AML-193 (cell line): ENCODE data around the gene CNTLN.
"Not testable (repeated sequence)": the region's sequence is repeated elsewhere in the genome, so short reads cannot be mapped to it uniquely, and the experiment has no call there.

ENCODE experiments used
- DNase-seq, 2 experiments: peaks; one replicate each; lab custom pipeline; 2025; lab: John Stamatoyannopoulos, UW

Gene CNTLN

DNA sequence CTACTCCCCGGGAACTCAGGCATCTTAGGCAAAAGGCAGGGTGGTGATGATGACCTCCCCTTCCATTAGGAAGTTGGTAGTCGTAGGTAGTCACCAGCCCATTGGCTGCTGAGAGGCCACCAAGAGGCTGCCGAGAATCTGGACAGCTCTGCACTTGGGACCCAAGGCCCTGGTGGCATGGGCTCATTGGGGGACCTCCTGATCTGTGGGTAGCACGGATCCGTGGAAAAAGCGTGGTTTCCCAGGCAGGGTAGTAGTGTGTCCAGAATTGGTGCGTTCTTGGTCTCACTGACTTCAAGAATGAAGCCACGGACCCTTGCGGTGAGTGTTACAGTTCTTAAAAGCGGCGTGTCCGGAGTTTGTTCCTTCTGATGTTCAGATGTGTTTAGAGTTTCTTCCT, 158.8 kb downstream of the CNTLN start:
- no peak for DNase-seq

DNA sequence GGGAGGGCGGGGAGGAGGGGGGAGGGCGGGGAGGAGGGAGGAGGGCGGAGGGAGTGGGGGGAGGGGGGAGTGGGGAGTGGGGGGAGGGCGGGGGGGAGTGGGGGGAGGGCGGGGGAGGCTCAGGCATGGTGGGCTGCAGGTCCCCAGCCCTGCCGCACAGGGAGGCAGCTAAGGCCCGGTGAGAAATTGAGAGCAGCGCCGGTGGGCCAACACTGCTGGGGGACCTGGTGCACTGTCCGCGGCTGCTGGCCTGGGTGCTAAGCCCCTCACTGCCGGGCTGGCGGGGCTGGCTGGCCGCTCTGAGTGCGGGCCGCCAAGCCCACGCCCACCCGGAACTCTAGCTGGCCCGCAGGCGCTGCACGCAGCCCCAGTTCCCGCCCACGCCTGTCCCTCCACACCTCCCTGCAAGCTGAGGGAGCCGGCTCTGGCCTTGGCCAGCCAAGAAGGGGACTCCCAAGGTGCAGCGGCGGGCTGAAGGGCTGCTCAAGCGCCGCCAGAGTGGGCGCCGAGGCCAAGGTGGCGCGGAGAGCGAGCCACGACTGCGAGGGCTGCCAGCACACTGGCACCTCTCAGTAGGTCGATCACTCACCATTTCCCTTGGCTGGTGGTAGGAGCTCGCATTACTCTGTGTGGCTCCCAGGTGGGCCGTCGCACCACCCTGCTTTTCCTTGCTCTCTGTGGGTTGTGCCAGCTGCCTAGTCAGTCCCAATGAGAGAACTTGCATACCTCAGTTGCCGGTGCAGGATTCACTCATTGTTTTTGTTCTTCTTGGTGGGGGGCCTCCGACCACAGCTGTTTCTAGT, 160.2 kb downstream of the CNTLN start:
- DNase-seq = no peak

DNA sequence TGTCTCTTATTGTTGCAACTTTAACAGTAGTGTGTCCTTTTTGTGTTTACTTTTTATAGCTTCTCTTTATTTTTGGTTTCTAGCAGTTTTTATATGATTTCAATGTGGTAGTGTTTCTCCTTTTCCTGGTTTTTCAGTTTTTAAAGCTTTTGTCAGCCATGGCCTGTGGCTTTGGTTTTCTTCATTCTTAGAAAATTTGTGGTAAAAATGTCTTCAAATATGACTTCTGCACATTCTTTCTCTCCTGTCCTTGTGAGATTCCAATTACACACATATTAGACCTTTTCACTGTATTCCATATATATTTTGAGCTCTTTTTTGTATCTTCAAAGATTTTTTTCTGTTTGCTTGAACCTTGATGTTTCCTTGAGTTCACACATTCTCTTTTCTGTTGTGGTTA, 180.5 kb downstream of the CNTLN start:
- DNase-seq = no peak

- no peak for DNase-seq
Measured at GRCh38 chr9:17318821-17319320, 184.0 kb downstream of the CNTLN start.

- DNase-seq = no peak
Measured at GRCh38 chr9:17319864-17320263, 185.0 kb downstream of the CNTLN start.

DNA sequence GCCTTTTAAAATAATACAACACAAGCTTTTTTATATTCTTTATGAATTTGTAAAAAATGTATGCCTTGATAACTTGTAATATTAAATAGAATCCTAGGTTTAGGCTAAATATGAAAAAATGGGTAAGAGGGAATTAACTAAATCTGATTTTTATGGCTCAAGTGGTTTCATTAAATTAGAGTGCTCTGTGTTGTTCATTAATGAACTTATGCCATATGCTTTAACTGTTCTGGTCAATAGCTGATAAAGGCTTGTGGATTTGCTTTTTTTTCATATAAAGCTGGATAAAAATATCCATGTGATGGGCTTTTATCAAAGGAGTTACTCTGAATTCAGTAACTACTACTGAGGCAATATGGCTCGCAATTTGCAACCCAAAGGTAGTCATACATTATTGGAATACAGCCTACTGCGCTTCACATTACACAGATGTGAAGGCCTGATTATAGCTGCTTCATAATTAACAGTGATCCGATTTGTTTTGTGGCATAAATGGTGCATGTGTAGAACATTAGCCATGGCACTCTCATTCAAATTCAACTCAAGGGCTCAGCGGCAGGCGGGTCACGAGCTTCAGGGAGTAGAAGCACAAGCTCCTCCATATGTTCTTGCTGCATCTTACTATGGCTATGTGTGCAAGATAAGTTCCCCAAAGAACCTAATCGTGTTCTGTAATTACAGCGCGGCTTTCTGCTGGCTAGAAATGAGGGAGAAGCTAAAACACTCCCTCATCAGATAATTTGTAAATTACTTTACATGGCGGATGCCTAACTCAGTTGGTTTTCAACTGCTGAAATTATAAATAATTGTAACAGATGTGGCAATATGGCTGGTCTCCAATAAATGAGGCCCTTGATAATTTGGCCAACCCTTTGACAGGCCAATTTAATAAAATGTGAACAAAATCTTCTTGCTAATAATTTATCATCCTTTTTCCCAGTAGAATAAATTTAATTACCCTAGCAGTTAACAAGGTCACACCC, 188.3 kb downstream of the CNTLN start:
- no peak for DNase-seq

GRCh38 chr9:17328331-17328730, 193.5 kb downstream of the CNTLN start:
- no peak for DNase-seq

DNA sequence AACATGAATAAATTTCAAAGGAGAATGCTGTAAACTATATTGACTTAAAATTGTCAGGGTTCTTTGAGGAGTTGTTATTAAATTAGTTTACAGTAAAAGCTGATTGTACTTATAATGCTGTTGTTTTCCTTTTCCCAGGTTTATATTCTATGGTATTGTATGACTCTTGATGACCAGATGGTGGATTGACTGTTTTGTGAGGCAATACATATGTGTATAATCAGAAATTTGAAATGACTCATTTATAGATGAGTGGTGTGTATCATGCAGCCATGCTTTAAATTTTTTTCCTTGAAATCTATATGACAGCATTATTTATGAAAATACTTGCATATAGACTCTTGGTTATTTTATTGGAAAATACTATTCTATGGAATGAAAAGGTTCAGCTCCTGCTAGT, 195.3 kb downstream of the CNTLN start:
- no peak for DNase-seq

DNA sequence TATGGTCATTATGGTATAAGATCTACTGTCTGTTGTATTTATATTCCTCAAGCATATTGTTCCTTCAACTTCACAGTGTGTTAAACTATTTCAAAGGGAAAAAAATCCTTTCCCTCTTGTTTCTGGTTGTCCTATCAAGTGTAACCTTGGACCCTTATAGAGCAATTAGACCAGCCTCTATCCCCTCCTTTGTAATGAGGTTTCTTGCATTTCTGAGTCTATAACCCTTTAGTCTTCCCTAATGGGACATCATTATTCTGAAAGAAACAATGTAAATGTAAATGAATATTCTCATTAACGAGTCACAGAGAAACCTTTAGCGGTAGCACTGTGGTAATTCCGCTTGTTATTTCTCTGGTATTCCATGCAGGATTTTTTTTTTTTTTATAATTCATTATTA, 197.3 kb downstream of the CNTLN start:
- no peak for DNase-seq

DNA sequence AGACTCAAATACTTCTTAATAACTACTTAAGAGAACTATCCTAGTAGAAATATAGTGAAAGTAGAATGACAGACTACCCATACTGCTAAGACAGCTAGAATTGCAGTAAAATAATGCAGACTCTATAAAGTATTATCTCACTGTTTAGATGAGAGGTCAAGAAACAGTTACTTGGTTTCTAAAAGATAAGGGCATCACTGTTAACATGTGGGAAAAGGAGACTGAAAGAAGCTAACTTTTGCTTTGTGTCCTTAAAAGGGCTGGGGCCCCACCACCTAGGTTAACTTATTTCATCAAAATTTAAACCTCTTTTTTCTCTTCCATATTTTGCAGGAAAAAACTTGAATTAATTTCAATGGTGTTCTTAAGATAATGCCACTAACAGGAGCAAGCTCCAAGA, 204.3 kb downstream of the CNTLN start:
- DNase-seq = no peak

- no peak for DNase-seq
Measured at GRCh38 chr9:17342696-17343095, 207.9 kb downstream of the CNTLN start.

- no peak for DNase-seq
Measured at GRCh38 chr9:17349831-17350230, 215.0 kb downstream of the CNTLN start.

DNA sequence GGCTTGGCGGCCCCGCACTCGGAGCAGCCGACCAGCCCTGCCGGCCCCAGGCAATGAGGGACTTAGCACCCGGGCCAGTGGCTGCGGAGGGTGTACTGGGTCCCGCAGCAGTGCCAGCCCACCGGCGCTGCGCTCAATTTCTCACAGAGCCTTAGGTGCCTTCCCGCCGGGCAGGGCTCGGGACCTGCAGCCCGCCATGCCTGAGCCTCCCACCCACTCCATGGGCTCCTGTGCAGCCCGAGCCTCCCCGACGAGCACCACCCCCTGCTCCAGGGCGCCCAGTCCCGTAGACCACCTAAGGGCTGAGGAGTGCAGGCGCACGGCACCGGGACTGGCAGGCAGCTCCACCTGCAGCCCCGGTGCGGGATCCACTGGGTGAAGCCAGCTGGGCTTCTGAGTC, 219.2 kb downstream of the CNTLN start:
- DNase-seq = not testable (repeated sequence)

DNA sequence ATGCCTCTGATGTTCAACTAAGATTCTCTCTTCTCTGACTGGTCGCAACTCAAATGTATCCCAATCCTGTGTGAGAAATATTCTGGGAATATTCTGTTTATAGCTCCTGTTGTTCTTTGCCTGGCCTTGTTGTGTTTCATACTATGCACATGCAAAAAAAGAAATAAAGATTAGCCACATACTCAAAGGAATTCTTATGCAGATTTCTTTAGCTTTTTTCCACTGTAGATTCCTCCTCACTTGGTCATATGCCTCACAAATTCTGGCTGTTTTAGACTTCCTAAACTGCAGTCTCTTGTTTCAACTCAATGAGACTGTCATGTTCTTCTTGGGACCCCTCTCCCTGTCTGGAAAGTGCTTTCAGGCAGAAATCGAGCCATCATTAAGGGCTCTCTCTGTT, 226.5 kb downstream of the CNTLN start:
- no peak for DNase-seq

DNA sequence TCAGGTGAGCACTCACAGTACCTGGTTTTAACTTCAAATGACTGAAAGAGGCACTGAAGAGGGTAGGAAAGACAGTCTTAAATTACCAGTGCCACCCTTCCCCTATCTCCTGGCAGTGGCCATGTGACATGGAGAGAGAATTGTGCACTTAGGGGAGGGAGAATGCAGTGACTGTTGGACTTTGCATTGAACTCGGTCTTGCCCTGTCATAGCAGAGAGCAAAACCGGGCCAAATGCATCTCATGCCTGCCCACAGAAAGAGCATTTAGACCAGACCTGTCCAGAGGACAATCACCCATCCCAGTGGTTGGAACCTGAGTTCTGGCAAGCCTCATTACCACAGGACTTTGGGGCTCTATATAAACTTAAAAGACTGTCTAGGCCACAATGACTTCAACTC, 232.2 kb downstream of the CNTLN start:
- DNase-seq = no peak

DNA sequence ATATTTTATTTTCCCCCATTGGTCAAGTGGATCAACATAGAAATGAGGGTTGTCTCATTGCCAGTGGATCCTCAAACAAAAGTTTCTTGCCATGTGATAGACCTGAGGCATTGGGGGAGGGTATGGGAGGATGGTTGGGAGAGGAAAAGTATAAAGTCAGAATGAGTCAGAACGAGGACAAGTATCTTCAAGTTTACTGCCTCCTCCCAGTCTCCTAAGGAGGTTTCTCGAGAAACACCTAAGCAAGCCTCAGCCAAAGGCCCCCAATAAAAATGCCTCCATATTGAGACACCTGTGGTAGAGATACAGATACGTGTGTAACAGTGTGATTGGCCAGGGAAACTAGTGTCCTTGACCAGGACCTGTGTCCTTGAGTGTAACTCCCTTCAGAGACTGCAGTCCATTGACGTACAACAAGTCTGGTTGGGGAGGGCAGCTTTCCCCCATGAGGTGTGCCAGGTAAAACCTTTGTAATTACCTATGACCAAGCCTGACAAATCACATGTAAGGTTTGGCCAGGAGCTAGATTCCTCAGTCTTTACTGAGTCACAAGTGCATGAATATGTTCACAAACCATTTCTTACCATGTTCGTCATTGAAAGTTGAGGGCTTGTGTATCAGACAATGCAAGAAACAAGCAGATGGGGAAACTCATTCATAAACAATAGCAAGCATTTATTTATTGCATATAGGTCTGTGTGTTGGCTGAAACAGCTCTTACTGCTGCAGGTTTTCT, 245.5 kb downstream of the CNTLN start:
- DNase-seq = no peak

DNA sequence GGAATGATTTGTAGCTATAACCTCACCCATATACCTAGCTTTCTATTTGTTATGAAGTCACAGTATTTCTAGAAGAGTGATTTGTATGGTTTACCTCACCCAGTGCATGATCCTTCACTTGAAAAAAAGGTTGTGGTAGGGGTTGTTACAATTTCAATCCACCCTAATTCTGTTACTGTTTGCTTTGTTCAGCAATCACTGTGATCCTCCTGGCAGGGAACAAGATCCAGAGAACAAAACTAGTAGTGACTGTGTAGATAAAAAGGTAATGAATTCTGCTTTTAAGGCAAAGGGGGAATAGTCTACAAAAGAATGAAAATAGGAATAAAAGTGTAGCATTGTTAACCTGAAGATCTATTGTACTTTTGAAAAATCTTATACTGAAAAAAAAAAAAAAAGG, 252.7 kb downstream of the CNTLN start:
- no peak for DNase-seq

GRCh38 chr9:17389026-17389425, 254.2 kb downstream of the CNTLN start:
- no peak for DNase-seq

GRCh38 chr9:17394881-17395510, 260.2 kb downstream of the CNTLN start:
- no peak for DNase-seq

DNA sequence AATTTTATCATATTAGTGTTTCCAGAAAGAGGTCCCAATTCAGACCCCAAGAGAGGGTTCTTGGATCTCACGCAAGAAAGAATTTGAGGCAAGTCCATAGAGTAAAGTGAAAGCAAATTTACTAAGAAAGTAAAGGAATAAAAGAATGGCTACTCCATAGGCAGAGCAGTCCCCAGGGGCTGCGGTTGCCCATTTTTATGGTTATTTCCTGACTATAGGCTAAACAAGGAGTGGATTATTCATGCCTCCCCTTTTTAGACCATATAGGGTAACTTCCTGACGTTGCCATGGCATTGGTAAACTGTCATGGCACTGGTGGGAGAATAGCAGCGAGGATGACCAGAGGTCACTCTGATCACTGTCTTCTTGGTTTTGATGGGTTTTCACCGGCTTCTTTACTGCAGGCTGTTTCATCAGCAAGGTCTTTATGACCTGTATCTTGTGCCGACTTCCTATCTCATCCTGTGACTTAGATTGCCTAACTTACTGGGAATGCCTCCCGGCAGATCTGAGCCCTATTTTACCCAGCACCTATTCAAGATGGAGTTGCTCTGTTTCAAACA, 262.4 kb downstream of the CNTLN start:
- DNase-seq = not testable (repeated sequence)

DNA sequence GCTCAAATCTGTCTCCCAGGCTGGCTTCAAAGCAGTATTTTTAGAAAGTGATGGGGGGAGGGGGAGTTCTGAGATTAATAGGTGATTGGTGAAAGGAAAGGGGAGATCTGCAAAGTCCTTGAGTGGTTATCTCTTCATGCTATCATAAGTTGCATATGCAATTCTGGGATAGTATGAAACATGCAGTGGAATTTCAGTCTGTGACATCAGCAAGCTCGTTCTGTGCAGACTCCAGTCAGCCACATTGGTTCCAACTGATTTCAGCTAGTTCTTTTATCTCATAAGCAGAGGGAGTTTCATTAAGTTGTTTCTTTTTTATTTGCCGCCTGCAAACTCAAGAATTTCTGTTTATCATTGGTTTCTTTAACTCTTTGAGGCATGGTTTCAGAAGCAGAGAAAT, 263.5 kb downstream of the CNTLN start:
- no peak for DNase-seq
